Left ventricle myocardium inferior (tissue), 1 donor: Measurements from ENCODE around the gene RBPJ. TPM values are rescaled to one million over a fixed set of nuclear protein-coding genes. Genes with fewer than 3 reads are reported as not detected.

Experiments used
- DNase-seq: peaks from one replicate; pipeline ENCODE4 v3.0.0-alpha.2; 2020
- H3K27ac ChIP-seq: fragments of 200-600 bp; replicated peaks from 2 replicates; pipeline ENCODE4 v1.8.0; 2021
- H3K27me3 ChIP-seq: fragments of 200-600 bp; 2 replicates; pipeline ENCODE4 v1.8.0; 2021; ENCODE audit warnings: low read depth
- H3K36me3 ChIP-seq: fragments of 200-600 bp; 2 replicates; pipeline ENCODE4 v1.8.0; 2021
- H3K4me1 ChIP-seq: fragments of 200-600 bp; 2 replicates; pipeline ENCODE4 v1.8.0; 2021
- H3K4me3 ChIP-seq: fragments of 200-600 bp; 2 replicates; pipeline ENCODE4 v1.8.0; 2021; ENCODE audit warnings: mild to moderate bottlenecking, moderate library complexity
- H3K9me3 ChIP-seq: fragments of 200-600 bp; replicated peaks from 2 replicates; pipeline ENCODE4 v1.8.0; 2021
- CTCF ChIP-seq: fragments of 200-600 bp; IDR thresholded peaks from 2 replicates; pipeline ENCODE4 v1.8.0; 2021; ENCODE audit warnings: antibody characterized with exemption, mild to moderate bottlenecking, borderline replicate concordance
- intact Hi-C: fragments of 100-400 bp; cut with micrococcal nuclease; formaldehyde crosslinking; loops from one replicate; pipeline ENCODE4 v1.11.0; 2022
- total RNA-seq: library from RNA; stranded (reverse); fragmentation: NEBNext Ultra II Directional; extraction: Animal tissue kit (Norgen Biotek cat#: 25700); gene quantifications from one replicate; pipeline ENCODE4 v1.2.1, GENCODE V29; 2021
- donor health status: DM: no; HTN: yes; CAD: no; lungs with severe emphysema.

The RBPJ gene
- total RNA-seq, 1 donor from 2014 or later = 36.5 TPM

DNA sequence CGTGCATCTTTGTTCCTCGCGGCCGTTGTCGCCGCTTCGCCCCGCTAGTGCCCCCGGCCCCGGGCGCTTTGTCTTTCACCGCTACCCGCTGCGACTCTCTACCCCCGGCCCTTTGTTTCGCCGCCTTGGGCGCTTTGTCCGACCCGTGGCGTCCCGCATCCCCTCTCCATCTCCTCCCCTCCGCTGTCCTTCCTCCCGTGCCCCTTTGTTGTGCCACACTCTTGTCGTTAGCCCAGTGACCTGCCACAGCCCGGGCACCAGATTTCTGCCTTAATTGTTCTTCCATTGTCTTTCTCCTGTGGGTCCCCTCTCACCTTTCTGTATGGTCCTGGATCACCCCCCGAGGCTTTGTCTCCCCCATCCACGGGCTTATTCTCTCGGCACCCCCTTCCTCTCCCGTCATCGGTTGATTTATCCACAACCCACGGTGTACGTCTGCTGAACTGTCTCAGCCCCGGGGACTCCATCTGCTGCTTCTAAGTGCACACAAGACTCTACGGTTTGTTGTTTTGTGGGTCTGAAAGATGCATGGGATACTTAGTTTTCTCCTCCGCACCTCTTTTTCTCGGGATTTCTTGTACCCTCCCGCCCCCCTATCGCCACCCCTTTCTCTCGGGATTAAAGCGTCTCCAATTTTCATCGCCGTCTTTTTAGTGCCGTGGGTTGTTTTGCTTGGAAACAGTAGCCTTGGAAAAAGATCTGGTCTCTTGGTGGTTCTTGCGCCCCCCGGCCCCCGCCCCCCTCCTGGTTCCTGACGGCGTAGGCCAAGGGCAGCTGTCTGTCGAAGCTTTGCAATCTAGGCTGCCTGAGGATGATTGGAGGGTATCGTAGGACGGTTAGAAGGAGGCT, 783 bp downstream of the RBPJ start:
- peaks cover 6% of the 10 kb centered on the region for H3K9me3 ChIP-seq
- peak overlapping the region; percentile 97 for H3K27ac ChIP-seq
- H3K4me1 ChIP-seq = peaks cover 67% of the 10 kb centered on the region
- intact Hi-C loops = no loop called here
- DNase-seq = peak; percentile 25
- no peaks in the 10 kb centered on the region for H3K27me3 ChIP-seq
- peak overlapping the region; percentile 95 for H3K4me3 ChIP-seq
- TF ChIP-seq CTCF = no peak
- H3K36me3 ChIP-seq = no peaks in the 10 kb centered on the region

GRCh38 chr4:26322346-26322745, 1.5 kb downstream of the RBPJ start:
- peaks cover 74% of the 10 kb centered on the region for H3K4me1 ChIP-seq
- intact Hi-C loops = no loop called here
- peak overlapping the region; percentile 97 for H3K27ac ChIP-seq

DNA sequence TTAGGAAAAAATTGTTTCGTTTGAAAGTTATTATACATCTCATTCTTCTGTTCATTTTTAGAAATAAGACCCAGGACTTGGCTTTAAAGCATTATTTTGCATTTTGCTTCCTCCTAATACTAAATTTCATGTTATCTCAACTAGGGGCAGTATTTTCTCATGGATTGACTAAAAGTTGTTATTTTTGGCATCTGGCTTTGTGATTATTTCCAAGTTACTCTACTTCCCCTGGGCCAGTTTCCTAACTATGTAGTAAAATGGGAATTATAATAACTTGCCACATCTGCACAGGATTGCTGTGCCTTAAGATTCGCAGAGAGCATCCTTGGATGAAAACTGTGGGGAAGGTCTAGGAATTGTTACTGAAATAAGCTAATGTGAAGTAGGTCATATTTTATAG, 3.0 kb downstream of the RBPJ start:
- H3K4me3 ChIP-seq = peak overlapping the region; percentile 95

More at GRCh38 chr4:26322346-26322745, 1.5 kb downstream of the RBPJ start:
- no peaks in the 10 kb centered on the region for H3K27me3 ChIP-seq
- H3K4me3 ChIP-seq = peak overlapping the region; percentile 95
- no peak for DNase-seq
- no peak for TF ChIP-seq CTCF
- peaks cover 6% of the 10 kb centered on the region for H3K9me3 ChIP-seq
- H3K36me3 ChIP-seq = no peaks in the 10 kb centered on the region

DNA sequence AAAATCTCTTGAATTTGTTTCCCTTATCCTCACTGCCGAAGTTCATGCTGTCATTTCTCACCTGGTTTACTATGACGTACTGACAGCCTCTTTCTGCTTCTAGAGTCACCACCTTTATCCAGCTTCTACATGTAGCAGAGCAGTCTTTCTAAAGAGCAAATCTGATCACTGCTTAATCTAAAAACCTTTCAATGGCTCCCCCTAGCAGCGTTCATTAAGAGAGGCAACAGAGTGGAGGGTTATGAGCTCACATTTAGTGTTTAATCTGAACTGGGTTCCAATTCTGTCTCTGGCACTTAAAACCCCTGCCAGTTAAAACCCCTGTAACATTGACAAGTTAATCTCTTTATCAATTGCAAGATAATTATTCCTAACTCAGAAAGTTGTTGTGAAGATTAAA, 4.4 kb downstream of the RBPJ start:
- intact Hi-C loops = no loop called here

More for the DNA sequence above, 3.0 kb downstream of the RBPJ start:
- peak; percentile 39 for TF ChIP-seq CTCF
- peak overlapping the region; percentile 28 for H3K27ac ChIP-seq
- intact Hi-C loops = no loop called here
- H3K36me3 ChIP-seq = no peaks in the 10 kb centered on the region
- no peaks in the 10 kb centered on the region for H3K27me3 ChIP-seq
- no peaks in the 10 kb centered on the region for H3K9me3 ChIP-seq
- H3K4me1 ChIP-seq = peaks cover 76% of the 10 kb centered on the region
- no peak for DNase-seq

DNA sequence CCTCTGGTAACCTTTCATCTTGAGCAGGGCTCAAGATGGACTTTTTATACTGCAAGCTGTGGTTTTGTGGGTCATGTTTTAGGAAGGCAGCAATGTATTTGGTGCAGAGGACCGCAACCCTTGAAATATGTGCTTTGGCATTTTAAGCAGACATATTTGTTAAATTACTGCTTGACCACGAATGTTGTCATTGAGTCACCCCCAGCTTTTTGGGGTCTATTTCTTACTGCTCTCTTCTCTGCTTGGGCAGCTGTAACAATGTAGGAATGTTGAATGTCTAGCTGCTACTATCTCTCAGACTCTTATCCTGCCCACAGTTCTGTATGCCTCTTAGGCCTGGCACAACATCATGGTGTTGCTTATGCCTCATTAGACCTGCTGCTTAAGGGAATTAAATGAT, 6.0 kb downstream of the RBPJ start:
- Histone ChIP-seq H3K4me1 (peaks cover 80% of the 10 kb centered on the region), H3K27ac (no peak overlapping the region), H3K36me3 (no peaks in the 10 kb centered on the region), H3K4me3 (no peak overlapping the region), H3K27me3 (no peaks in the 10 kb centered on the region), H3K9me3 (no peaks in the 10 kb centered on the region)
- TF ChIP-seq CTCF = no peak
- intact Hi-C loops = no loop called here
- no peak for DNase-seq

More for the DNA sequence above, 4.4 kb downstream of the RBPJ start:
- no peak for TF ChIP-seq CTCF
- Histone ChIP-seq H3K27ac (no peak overlapping the region), H3K4me1 (peaks cover 72% of the 10 kb centered on the region), H3K4me3 (no peak overlapping the region), H3K9me3 (no peaks in the 10 kb centered on the region), H3K27me3 (no peaks in the 10 kb centered on the region), H3K36me3 (no peaks in the 10 kb centered on the region)
- no peak for DNase-seq
